H1 (cell line): Measurements from ENCODE around the gene TRAF3IP1. TPM values are rescaled to one million over a fixed set of nuclear protein-coding genes. Genes with fewer than 3 reads are reported as not detected.

ENCODE experiments used
- CTCF ChIA-PET: fragments of 300-600 bp; sonication (Branson Sonifier 250); formaldehyde crosslinking; loops from one replicate; lab custom pipeline; 2021; ENCODE audit not compliant: partially characterized antibody; lab: Charles Lee
- POLR2A ChIA-PET: fragments of 300-600 bp; sonication (Branson Sonifier 250); formaldehyde crosslinking; loops from one replicate; lab custom pipeline; 2021; ENCODE audit warnings: inconsistent platforms; ENCODE audit not compliant: partially characterized antibody; lab: Charles Lee
- DNase-seq, 2 experiments: peaks; one replicate each; pipeline versions ENCODE4 v3.0.0 to v3.0.0-alpha.2; 2010 to 2022; ENCODE audit warnings: low spot score in 2 of 2, low read depth in 1 of 2, mixed read lengths in 1 of 2
- FAIRE-seq: peaks from 2 replicates; lab custom pipeline; 2011; peaks lifted over from hg19 to GRCh38; lab: Jason Lieb, UNC
- H2AFZ ChIP-seq: 2 replicates; pipeline ENCODE4 v1.8.1; 2012; ENCODE audit warnings: low read length, inconsistent platforms
- H2AK5ac ChIP-seq: 2 replicates; pipeline ENCODE4 v1.6.1; 2013; ENCODE audit warnings: low read depth, low read length
- H2BK120ac ChIP-seq: replicated peaks from 2 replicates; pipeline ENCODE3; 2013; ENCODE audit warnings: low read depth, low read length, inconsistent platforms
- H2BK12ac ChIP-seq: 2 replicates; pipeline ENCODE4 v1.6.1; 2013; ENCODE audit warnings: low read depth, low read length
- H2BK15ac ChIP-seq: 2 replicates; pipeline ENCODE4 v1.6.1; 2013; ENCODE audit warnings: low read length
- H2BK20ac ChIP-seq: 2 replicates; pipeline ENCODE4 v1.6.1; 2013; ENCODE audit warnings: low read length
- H2BK5ac ChIP-seq: 2 replicates; pipeline ENCODE4 v1.6.1; 2013; ENCODE audit warnings: low read depth, low read length
- H3K14ac ChIP-seq: 2 replicates; pipeline ENCODE4 v1.6.1; 2013; ENCODE audit warnings: inconsistent platforms; ENCODE audit not compliant: insufficient read length
- H3K18ac ChIP-seq: 2 replicates; pipeline ENCODE4 v1.6.1; 2013; ENCODE audit warnings: low read length; ENCODE audit errors: extremely low read depth
- H3K23ac ChIP-seq: 2 replicates; pipeline ENCODE4 v1.6.1; 2013; ENCODE audit warnings: inconsistent platforms; ENCODE audit not compliant: insufficient read length
- H3K23me2 ChIP-seq: 2 replicates; pipeline ENCODE4 v1.6.1; 2013; ENCODE audit warnings: low read depth, low read length
- H3K27ac ChIP-seq: 2 replicates; pipeline ENCODE4 v1.6.1; 2011; ENCODE audit warnings: low read depth, low read length, inconsistent platforms
- H3K27me3 ChIP-seq, 4 experiments: replicated peaks in 1 of 4; 1 replicate in 1 of 4; 2 replicates in 3 of 4; pipeline versions ENCODE4 v1.6.1 to v1.8.1; 2011 to 2013; ENCODE audit warnings: low read length in 3 of 4, mild to moderate bottlenecking in 3 of 4, inconsistent platforms in 2 of 4, mixed read lengths in 2 of 4, moderate library complexity in 1 of 4; ENCODE audit not compliant: control insufficient read depth in 3 of 4, insufficient read depth in 3 of 4; ENCODE audit errors: extremely low read depth in 1 of 4
- H3K36me3 ChIP-seq, 4 experiments: 2 replicates each; pipeline versions ENCODE4 v1.6.1 to v1.8.1; 2011 to 2013; ENCODE audit warnings: mild to moderate bottlenecking in 4 of 4, low read length in 3 of 4, moderate library complexity in 2 of 4, control low read depth in 1 of 4, inconsistent platforms in 1 of 4; ENCODE audit not compliant: insufficient read depth in 4 of 4, control insufficient read depth in 2 of 4
- H3K4ac ChIP-seq: replicated peaks from 2 replicates; pipeline ENCODE3; 2013; ENCODE audit warnings: low read length, low read depth, mixed read lengths, inconsistent platforms; ENCODE audit not compliant: insufficient read length
- H3K4me1 ChIP-seq, 4 experiments: replicated peaks in 1 of 4; 1 replicate in 1 of 4; 2 replicates in 3 of 4; pipeline versions ENCODE4 v1.6.1 to v1.8.1; 2011 to 2013; ENCODE audit warnings: low read length in 3 of 4, inconsistent platforms in 2 of 4, mixed read lengths in 1 of 4; ENCODE audit not compliant: insufficient read depth in 4 of 4, control insufficient read depth in 3 of 4
- H3K4me2 ChIP-seq, 2 experiments: 2 replicates each; pipeline versions ENCODE4 v1.6.1 to v1.8.1; 2011 to 2013; ENCODE audit warnings: low read depth in 2 of 2, low read length in 2 of 2, control low read depth in 1 of 2, inconsistent platforms in 1 of 2, mild to moderate bottlenecking in 1 of 2; ENCODE audit not compliant: insufficient read depth in 1 of 2
- H3K4me3 ChIP-seq, 4 experiments: fragments of 200-600, 300-600 bp in 1 of 4; sonication (generic), shearing (Covaris generic), sonication (Bioruptor Twin) in 1 of 4; 2 replicates each; pipeline versions ENCODE4 v1.5.1 to v1.8.1; 2011 to 2016; ENCODE audit warnings: low read length in 4 of 4, low read depth in 3 of 4, control low read depth in 2 of 4, inconsistent platforms in 2 of 4, mild to moderate bottlenecking in 2 of 4, mixed read lengths in 1 of 4, moderate library complexity in 1 of 4; ENCODE audit not compliant: insufficient read depth in 2 of 4; ENCODE audit errors: extremely low read depth in 1 of 4
- H3K56ac ChIP-seq: replicated peaks from 2 replicates; pipeline ENCODE3; 2013; ENCODE audit warnings: low read depth, mild to moderate bottlenecking, mixed read lengths, low read length, inconsistent platforms; ENCODE audit not compliant: insufficient read length
- H3K79me1 ChIP-seq: 2 replicates; pipeline ENCODE4 v1.6.1; 2013; ENCODE audit warnings: low read depth, low read length, control low read depth
- H3K79me2 ChIP-seq, 2 experiments: 2 replicates each; pipeline versions ENCODE4 v1.6.1 to v1.8.1; 2012 to 2013; ENCODE audit warnings: low read length in 2 of 2, mild to moderate bottlenecking in 2 of 2, inconsistent platforms in 1 of 2; ENCODE audit not compliant: insufficient read depth in 2 of 2, control insufficient read depth in 1 of 2
- H3K9ac ChIP-seq, 4 experiments: replicated peaks in 1 of 4; 1 replicate in 1 of 4; 2 replicates in 3 of 4; pipeline versions ENCODE4 v1.6.1 to v1.8.1; 2011 to 2013; ENCODE audit warnings: low read depth in 3 of 4, low read length in 3 of 4, control low read depth in 2 of 4, mild to moderate bottlenecking in 2 of 4, moderate library complexity in 2 of 4, inconsistent platforms in 1 of 4; ENCODE audit errors: extremely low read depth in 1 of 4
- H3K9me3 ChIP-seq, 2 experiments: 2 replicates each; pipeline versions ENCODE4 v1.6.1 to v1.8.1; 2012 to 2013; ENCODE audit warnings: mild to moderate bottlenecking in 2 of 2, moderate library complexity in 2 of 2, control low read depth in 1 of 2, inconsistent platforms in 1 of 2, low read depth in 1 of 2, low read length in 1 of 2, mixed read lengths in 1 of 2; ENCODE audit not compliant: insufficient read depth in 2 of 2
- H4K20me1 ChIP-seq, 2 experiments: replicated peaks in 1 of 2; 2 replicates each; pipeline versions ENCODE3 to v1.8.1; 2011 to 2013; ENCODE audit warnings: inconsistent platforms in 2 of 2, low read length in 2 of 2, mild to moderate bottlenecking in 1 of 2; ENCODE audit not compliant: insufficient read depth in 2 of 2, control insufficient read depth in 1 of 2
- H4K5ac ChIP-seq: 2 replicates; pipeline ENCODE4 v1.6.1; 2013; ENCODE audit warnings: low read length, low read depth, mixed read lengths, inconsistent platforms; ENCODE audit not compliant: insufficient read length
- H4K8ac ChIP-seq: 2 replicates; pipeline ENCODE4 v1.8.0; 2013; ENCODE audit warnings: mild to moderate bottlenecking, moderate library complexity, low read length, inconsistent platforms; ENCODE audit not compliant: insufficient read depth; ENCODE audit errors: extremely low read depth
- H4K91ac ChIP-seq: replicated peaks from 2 replicates; pipeline ENCODE3; 2013; ENCODE audit warnings: low read length, mixed read lengths, inconsistent platforms; ENCODE audit not compliant: insufficient read length
- BACH1 ChIP-seq: IDR thresholded peaks from 2 replicates; pipeline ENCODE4 v1.6.1; 2012; ENCODE audit warnings: low read length, improper control_type of control experiment
- CBX8 ChIP-seq: fragments of 300-800, 300-1000 bp; sonication (generic); IDR thresholded peaks from 2 replicates; pipeline ENCODE4 v1.7.1; 2016; ENCODE audit warnings: low read depth, low read length, borderline replicate concordance
- CHD2 ChIP-seq: IDR thresholded peaks from 2 replicates; pipeline ENCODE4 v1.6.1; 2012; ENCODE audit warnings: low read length, improper control_type of control experiment
- CTBP2 ChIP-seq: IDR thresholded peaks from 2 replicates; pipeline ENCODE4 v1.7.0; 2011; ENCODE audit warnings: borderline replicate concordance, mild to moderate bottlenecking, moderate library complexity, mixed read lengths, low read length; ENCODE audit not compliant: insufficient read depth, insufficient read length
- HDAC2 ChIP-seq, 2 experiments: fragments of 300-600 bp in 1 of 2; sonication (generic) in 1 of 2; IDR thresholded peaks; 2 replicates each; pipeline ENCODE4 v1.6.1; 2011 to 2012; ENCODE audit warnings: low read depth in 2 of 2, low read length in 2 of 2, mild to moderate bottlenecking in 2 of 2, moderate library complexity in 2 of 2, borderline replicate concordance in 1 of 2, inconsistent platforms in 1 of 2
- KDM5A ChIP-seq: fragments of 200-600 bp; IDR thresholded peaks from 2 replicates; pipeline ENCODE4 v1.7.1; 2012; ENCODE audit warnings: mild to moderate bottlenecking, low read length, inconsistent platforms, mixed read lengths
- SUZ12 ChIP-seq: fragments of 200-600 bp; sonication (generic); IDR thresholded peaks from 2 replicates; pipeline ENCODE4 v1.6.1; 2012; ENCODE audit warnings: mild to moderate bottlenecking, inconsistent platforms, low read length, moderate library complexity, mixed read lengths
- TBP ChIP-seq: IDR thresholded peaks from 2 replicates; pipeline ENCODE4 v1.6.1; 2011; ENCODE audit warnings: low read depth, low read length, improper control_type of control experiment
- WGBS, 2 experiments: shearing (Covaris generic) in 1 of 2; methylation state at CpG; one replicate each; pipeline versions ENCODE4 v1.1.6 to v1.1.7; 2013 to 2015; ENCODE audit warnings: low lambda C conversion rate in 2 of 2, mixed read lengths in 2 of 2, inconsistent platforms in 1 of 2, low coverage in 1 of 2, missing lambda C conversion rate in 1 of 2; ENCODE audit not compliant: insufficient replicate concordance in 2 of 2, insufficient coverage in 1 of 2, insufficient read length in 1 of 2; ENCODE audit errors: extremely low coverage in 1 of 2, missing lambda C conversion rate in 1 of 2; 5-methylcytosine and 5-hydroxymethylcytosine counted together
- polyA plus RNA-seq, 7 experiments: library from polyadenylated mRNA; depleted of rRNA in 3 of 7; stranded (reverse) in 5 of 7; unstranded in 2 of 7; fragments of >200 nt in 5 of 7; fragments of 200-250 nt in 2 of 7; gene quantifications; 1 replicate in 5 of 7; 2 replicates in 1 of 7; 4 replicates in 1 of 7; pipeline versions ENCODE4 v1.2.1 to v1.2.3, GENCODE V29; 2011 to 2013; ENCODE audit warnings: missing spikeins in 2 of 7, mixed read lengths in 2 of 7
- total RNA-seq: library from RNA; stranded (reverse); fragmentation: NEBNext Ultra II Directional; extraction: Animal tissue kit (Norgen Biotek cat#: 25700); gene quantifications from 2 replicates; pipeline ENCODE4 v1.2.1, GENCODE V29; 2021
- TF ChIP-seq, protein P1 (sequence below), 3 experiments: IDR thresholded peaks; 1 replicate in 2 of 3; 2 replicates in 1 of 3; pipeline versions ENCODE4 v1.5.1 to v1.6.1; 2011; ENCODE audit warnings: low read length in 3 of 3, mild to moderate bottlenecking in 3 of 3, inconsistent platforms in 2 of 3, low read depth in 1 of 3, moderate library complexity in 1 of 3; ENCODE audit not compliant: insufficient read depth in 1 of 3; ENCODE audit errors: control extremely low read depth in 1 of 3
- TF ChIP-seq, protein P2 (sequence below): IDR thresholded peaks from 2 replicates; pipeline ENCODE4 v1.6.1; 2011; ENCODE audit warnings: low read length, improper control_type of control experiment

TRAF3IP1 gene
- total and polyA plus RNA-seq, 2 of the 8 experiments (the other 6 are each of a cell fraction or from before 2014, with no cell fraction given): 2.3 to 17.5 TPM

DNA sequence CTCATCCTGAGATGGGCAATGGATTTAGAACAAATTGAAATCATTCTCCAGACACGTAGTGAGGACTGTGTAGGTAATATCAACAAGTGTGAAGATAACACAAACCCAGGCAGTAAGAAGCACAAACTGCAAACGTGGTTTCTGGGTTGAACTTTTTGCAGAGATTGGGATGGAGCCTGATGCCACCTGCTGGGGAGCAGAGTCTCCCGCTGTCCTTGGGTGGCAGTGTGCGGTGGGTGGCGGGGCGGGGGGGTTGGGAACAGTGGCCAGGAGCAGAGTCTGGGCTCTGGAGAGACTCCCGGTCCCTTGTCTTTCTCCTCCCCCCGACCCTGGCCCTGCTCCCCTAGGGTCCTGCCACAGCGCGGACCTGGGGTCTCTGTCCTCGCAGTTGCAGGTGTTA lies 19.5 kb downstream of the TRAF3IP1 start:
- H3K23ac ChIP-seq: no peak overlapping the region
- no peaks in the 10 kb centered on the region for H3K79me2 ChIP-seq
- ChIA-PET CTCF (interaction anchor here (1.0 to 4.8 kb wide), 3 partner anchors 17 to 18 kb away, joined by 3 to 18 read pairs (median 6); no protein-coding TSS in a partner anchor), POLR2A (no interaction called here)
- H2BK120ac ChIP-seq: no peak overlapping the region
- 0 out of 2 replicates have a peak overlapping the region, but pooled peaks have one; percentile 24 for H2BK5ac ChIP-seq
- no peaks in the 10 kb centered on the region for H3K9me3 ChIP-seq
- no peak overlapping the region for H3K9ac ChIP-seq
- no peak overlapping the region for H3K14ac ChIP-seq
- no peak overlapping the region for H4K8ac ChIP-seq
- H3K4ac ChIP-seq: no peak overlapping the region
- peaks cover 0 to under 1% of the 10 kb centered on the region in 2 experiments for H4K20me1 ChIP-seq
- no peak overlapping the region for H3K27ac ChIP-seq
- 95% methylated on average over 10 of the region's 11 CpGs; no CpG with 5 or more reads in 1 of the 2 experiments for WGBS, 2 experiments
- no peak overlapping the region for H4K5ac ChIP-seq
- no peaks in the 10 kb centered on the region for H3K23me2 ChIP-seq
- H3K36me3 ChIP-seq: no peaks in the 10 kb centered on the region; a peak in 1 of 8 replicates
- FAIRE-seq (no peak), DNase-seq (no peak)
- H2AFZ ChIP-seq: no peak overlapping the region
- H3K4me3 ChIP-seq: no peak overlapping the region
- H2BK20ac ChIP-seq: no peak overlapping the region
- H2AK5ac ChIP-seq: no peak overlapping the region
- H4K91ac ChIP-seq: no peak overlapping the region
- no peaks in the 10 kb centered on the region for H3K27me3 ChIP-seq
- no peaks in the 10 kb centered on the region; the same call in 1 of the 2 replicates for H3K79me1 ChIP-seq
- no peak overlapping the region for H2BK15ac ChIP-seq
- no peak overlapping the region for H3K18ac ChIP-seq
- H3K4me1 ChIP-seq: 0 out of 7 replicates have a peak, but pooled peaks cover 0 to 2% (median 0%) of the 10 kb centered on the region in 4 experiments
- no peak overlapping the region for H2BK12ac ChIP-seq
- H3K4me2 ChIP-seq: no peak overlapping the region
- no peak overlapping the region for H3K56ac ChIP-seq
- no peak for TF ChIP-seq BACH1
- no peak for TF ChIP-seq SUZ12
- TF ChIP-seq KDM5A: no peak
- TF ChIP-seq, protein P1, sequence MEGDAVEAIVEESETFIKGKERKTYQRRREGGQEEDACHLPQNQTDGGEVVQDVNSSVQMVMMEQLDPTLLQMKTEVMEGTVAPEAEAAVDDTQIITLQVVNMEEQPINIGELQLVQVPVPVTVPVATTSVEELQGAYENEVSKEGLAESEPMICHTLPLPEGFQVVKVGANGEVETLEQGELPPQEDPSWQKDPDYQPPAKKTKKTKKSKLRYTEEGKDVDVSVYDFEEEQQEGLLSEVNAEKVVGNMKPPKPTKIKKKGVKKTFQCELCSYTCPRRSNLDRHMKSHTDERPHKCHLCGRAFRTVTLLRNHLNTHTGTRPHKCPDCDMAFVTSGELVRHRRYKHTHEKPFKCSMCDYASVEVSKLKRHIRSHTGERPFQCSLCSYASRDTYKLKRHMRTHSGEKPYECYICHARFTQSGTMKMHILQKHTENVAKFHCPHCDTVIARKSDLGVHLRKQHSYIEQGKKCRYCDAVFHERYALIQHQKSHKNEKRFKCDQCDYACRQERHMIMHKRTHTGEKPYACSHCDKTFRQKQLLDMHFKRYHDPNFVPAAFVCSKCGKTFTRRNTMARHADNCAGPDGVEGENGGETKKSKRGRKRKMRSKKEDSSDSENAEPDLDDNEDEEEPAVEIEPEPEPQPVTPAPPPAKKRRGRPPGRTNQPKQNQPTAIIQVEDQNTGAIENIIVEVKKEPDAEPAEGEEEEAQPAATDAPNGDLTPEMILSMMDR (IDR thresholded peaks at IDR 0.05; ENCODE audit: control extremely low read depth in 1 of 3, insufficient read depth in 1 of 3, low read depth in 1 of 3, low read length in 3 of 3): no peak
- TF ChIP-seq CTBP2: no peak
- no peak for TF ChIP-seq CHD2
- TF ChIP-seq CBX8: no peak
- no peak for TF ChIP-seq TBP
- TF ChIP-seq HDAC2 (IDR thresholded peaks at IDR 0.05; ENCODE audit: borderline replicate concordance in 1 of 2, low read depth in 2 of 2, low read length in 2 of 2): no peak
- TF ChIP-seq, protein P2, sequence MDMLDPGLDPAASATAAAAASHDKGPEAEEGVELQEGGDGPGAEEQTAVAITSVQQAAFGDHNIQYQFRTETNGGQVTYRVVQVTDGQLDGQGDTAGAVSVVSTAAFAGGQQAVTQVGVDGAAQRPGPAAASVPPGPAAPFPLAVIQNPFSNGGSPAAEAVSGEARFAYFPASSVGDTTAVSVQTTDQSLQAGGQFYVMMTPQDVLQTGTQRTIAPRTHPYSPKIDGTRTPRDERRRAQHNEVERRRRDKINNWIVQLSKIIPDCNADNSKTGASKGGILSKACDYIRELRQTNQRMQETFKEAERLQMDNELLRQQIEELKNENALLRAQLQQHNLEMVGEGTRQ: no peak
